Suppressor macrophage treated with lipopolysaccharide for 1 hour (primary cell): ENCODE results near the gene TRA2B.
"Not testable (repeated sequence)": the region's sequence is repeated elsewhere in the genome, so short reads cannot be mapped to it uniquely, and the experiment has no call there.

Experiments
- DNase-seq, 3 donors: peaks; one replicate each; pipeline ENCODE4 v3.0.0-alpha.2; 2020 to 2022

The TRA2B gene

GRCh38 chr3:185926445-185926844 lies 11.4 kb downstream of the TRA2B start:
- DNase-seq, result no peak

DNA sequence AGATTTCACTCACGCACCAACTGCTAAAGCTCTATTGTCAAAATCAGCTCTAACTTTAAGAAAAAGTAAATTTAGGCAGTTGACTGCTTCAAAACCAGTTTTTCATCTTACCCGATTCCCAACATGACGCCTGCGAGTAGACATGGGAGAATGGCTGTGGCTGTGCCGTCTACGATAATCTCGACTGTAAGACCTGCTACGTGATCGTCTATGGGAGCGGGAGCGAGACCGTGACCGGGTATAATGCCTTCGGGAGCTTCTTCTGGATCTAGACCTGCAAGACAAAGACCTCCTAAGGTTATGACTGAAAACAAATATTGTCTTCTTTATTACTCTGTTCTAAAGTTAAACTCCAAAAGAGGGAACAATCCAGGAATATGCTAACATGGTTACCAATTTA lies 12.5 kb downstream of the TRA2B start:
- no peak for DNase-seq

DNA sequence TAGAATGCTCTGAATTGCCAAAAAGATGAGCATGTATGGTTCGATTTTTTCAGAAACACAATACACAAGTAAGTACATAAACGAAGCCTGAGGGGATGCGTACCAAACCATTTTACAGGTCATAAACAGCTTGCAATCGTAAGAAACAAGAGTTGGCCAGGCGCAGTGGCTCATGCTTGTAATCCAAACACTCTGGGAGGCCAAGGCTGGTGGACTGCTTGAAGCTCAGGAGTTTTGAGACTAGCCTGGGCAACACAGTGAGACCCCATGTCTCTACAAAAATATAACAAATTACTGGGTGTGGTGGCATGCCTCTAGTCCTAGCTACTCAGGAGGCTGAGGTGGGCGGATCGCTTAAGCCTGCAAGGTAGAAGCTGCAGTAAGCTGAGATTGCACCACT lies 13.4 kb downstream of the TRA2B start:
- no peak for DNase-seq

- DNase-seq, result no peak
Observed at GRCh38 chr3:185920184-185920583, 17.6 kb downstream of the TRA2B start.

DNA sequence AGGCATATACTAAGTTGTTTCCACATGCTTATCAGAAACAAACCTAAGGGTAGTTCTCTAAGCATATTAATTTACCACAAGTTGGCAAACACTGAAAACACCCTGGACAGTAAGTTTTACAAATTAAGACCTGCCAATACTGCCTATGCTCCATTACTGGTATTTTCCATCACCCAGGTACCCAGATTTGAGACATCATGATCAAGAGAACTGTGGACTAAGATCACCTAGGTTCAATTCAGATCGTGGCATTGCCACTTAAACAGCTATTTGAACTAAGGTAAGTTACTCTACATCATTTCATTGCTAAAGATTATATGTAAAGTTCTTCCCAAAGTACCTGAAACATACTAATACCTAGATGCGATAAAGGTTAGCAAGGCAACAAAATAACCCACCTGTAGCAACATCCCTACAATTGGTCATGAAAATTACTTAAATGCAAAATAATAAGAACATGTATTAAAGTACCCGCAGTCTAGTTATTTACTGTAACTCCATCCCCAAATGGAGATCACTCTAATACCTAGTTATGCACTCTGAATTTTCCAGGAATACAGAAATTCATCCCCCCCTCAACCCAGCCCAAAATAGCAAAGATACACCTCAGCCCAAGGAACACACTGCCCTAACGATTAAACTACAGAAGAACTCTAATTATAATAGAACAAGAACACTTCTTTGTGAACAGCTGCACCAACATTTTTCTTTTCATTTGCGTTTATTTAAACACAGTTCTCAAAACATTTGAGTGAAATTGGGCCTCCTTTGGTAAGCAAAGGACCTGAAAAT lies 21.6 kb downstream of the TRA2B start:
- no peak for DNase-seq

GRCh38 chr3:185915642-185916041 lies 22.2 kb downstream of the TRA2B start:
- no peak for DNase-seq

- no peak for DNase-seq
Observed at GRCh38 chr3:185914911-185915629, 22.7 kb downstream of the TRA2B start.

- no peak for DNase-seq
Observed at GRCh38 chr3:185912929-185913901, 24.6 kb downstream of the TRA2B start.

DNA sequence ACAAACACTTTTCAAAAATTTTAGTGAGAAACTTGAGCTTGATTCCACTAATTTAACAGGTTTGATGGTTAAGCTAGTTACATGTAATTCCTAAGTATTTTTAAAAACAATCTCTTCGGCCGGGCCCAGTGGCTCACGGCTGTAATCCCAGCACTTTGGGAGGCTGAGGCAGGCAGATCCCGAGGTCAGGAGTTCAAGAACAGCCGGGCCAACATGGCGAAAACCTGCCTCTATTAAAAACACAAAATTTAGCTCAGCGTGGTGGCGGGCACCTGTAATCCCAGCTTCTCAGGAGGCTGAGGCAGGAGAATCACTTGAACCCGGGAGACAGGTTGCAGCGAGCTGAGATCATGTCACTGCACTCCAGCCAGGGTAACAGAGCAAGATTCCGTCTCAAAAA lies 25.3 kb downstream of the TRA2B start:
- no peak for DNase-seq

- not testable (repeated sequence) for DNase-seq
Observed at GRCh38 chr3:185911076-185911448, 26.8 kb downstream of the TRA2B start.

- not testable (repeated sequence) for DNase-seq
Observed at GRCh38 chr3:185910322-185911075, 27.3 kb downstream of the TRA2B start.

- not testable (repeated sequence) for DNase-seq
Observed at GRCh38 chr3:185909913-185910312, 27.9 kb downstream of the TRA2B start.

DNA sequence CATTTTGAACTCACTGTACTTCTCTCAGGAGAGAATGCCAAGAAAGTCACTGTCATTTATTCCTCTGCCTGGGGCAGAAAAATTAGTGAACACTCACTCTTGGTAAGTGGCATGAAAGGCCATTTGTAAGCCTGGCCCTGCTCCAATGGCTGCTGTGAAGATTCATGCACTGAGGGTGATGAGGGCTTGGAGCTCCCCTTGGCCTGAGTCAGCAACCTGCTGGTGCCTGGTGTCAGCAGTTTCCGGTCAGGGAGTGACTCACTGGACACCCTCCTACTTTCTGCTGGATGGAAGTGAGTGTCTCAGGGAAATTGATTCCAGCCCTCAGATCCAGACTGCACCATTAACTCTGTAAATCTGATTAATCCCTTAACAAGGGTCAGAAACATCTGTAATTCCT lies 37.6 kb downstream of the TRA2B start:
- peak; percentile 91 to 94 (median 93) for DNase-seq

- DNase-seq, result peak; percentile 45 to 63 (median 49)
Observed at GRCh38 chr3:185896636-185897035, 41.2 kb downstream of the TRA2B start.

DNA sequence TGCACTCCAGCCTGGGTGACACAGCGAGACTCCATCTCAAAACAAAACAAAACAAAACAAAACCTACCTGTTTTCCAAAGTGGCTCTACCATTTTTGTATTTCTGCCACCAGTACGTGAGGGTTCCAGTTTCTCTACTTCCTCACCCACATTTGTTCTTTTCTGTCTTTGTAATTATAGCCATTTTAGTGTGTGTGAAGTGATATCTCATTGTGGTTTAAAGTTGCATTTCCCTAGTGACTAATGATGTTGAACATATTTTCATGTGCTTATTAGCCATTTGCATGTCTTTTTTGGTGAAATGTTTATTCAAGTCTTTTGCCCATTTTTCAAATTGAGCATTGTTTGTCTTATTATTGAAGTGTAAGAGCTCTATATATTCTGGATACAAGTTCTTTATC lies 50.7 kb downstream of the TRA2B start:
- DNase-seq, result peak in 2 of 3 donors; percentile 35 to 47

GRCh38 chr3:185884641-185885040 lies 53.2 kb downstream of the TRA2B start:
- no peak for DNase-seq

GRCh38 chr3:185881926-185882325 lies 55.9 kb downstream of the TRA2B start:
- peak; percentile 31 to 50 (median 33) for DNase-seq

GRCh38 chr3:185880600-185880999 lies 57.2 kb downstream of the TRA2B start:
- peak in 1 of 3 donors; percentile 7 for DNase-seq

DNA sequence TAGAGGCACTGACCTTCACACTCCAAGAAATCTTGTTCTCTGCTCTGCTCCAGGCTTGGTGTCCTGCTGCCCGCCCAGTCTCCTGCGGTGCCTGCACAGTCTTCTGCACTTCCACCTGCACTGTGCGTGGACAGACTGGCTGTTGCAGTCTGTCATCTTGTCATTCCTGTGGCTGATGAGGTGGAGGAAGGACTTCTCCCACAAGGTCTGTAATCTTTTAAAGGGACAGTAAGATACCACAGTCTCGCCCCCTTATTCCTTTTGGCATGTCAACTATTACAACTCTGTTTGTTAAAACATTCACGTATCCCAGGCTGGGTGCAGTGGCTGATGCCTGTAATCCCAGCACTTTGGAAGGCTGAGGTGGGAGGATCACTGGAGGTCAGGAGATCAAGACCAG lies 58.9 kb downstream of the TRA2B start:
- DNase-seq, result no peak

DNA sequence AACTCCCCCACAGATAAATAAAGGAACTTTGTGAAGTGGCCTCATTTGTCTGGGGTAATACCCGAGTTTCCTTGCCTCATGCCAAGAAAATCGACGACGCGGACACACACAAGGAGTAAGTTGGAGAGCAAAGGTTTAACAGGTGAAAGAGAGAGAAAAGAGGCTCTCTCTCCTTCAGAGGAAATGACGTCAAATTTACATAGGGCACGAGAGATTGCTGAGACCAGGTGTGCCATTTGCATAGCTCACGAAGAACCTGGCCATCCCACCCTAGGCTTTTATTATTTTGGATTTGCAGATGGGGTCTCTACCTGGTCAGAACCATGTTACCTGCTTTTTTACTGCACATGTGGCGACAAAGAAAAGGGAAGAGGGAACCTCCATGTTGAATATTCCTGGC lies 63.7 kb downstream of the TRA2B start:
- DNase-seq, result no peak

DNA sequence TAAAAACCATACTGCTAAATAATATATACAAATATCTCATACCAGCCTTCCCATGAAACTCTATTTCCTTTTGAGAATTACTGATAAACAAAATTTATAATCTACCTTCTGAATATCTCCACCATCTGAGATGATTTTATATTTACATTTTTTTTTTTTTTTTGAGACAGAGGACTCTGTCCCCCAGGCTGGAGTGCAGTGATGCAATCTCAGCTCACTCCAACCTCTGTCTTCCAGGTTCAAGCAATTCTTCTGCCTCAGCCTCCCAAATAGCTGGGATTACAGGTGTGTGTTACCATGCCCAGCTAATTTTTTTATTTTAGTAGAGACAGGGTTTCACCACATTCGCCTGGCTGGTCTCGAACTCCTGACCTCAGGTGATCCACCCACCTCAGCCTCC lies 70.2 kb downstream of the TRA2B start:
- no peak for DNase-seq

GRCh38 chr3:185866995-185867394 lies 70.8 kb downstream of the TRA2B start:
- no peak for DNase-seq
